ENCODE data around the gene ARFRP1. TPM values are rescaled to one million over a fixed set of nuclear protein-coding genes. Genes with fewer than 3 reads are reported as not detected.

The ARFRP1 gene
- total RNA-seq, 4 donors from 2014 or later: 25.5 to 44.3 (median 40.9) TPM

- DNase-seq (ENCODE audit: low spot score) (no peak), ATAC-seq (ENCODE audit: low FRiP score) (peak; percentile 73)
- TF ChIP-seq, protein P1, sequence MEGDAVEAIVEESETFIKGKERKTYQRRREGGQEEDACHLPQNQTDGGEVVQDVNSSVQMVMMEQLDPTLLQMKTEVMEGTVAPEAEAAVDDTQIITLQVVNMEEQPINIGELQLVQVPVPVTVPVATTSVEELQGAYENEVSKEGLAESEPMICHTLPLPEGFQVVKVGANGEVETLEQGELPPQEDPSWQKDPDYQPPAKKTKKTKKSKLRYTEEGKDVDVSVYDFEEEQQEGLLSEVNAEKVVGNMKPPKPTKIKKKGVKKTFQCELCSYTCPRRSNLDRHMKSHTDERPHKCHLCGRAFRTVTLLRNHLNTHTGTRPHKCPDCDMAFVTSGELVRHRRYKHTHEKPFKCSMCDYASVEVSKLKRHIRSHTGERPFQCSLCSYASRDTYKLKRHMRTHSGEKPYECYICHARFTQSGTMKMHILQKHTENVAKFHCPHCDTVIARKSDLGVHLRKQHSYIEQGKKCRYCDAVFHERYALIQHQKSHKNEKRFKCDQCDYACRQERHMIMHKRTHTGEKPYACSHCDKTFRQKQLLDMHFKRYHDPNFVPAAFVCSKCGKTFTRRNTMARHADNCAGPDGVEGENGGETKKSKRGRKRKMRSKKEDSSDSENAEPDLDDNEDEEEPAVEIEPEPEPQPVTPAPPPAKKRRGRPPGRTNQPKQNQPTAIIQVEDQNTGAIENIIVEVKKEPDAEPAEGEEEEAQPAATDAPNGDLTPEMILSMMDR (IDR thresholded peaks at IDR 0.05): no peak
These were observed 8.9 kb downstream of the ARFRP1 start for GRCh38 chr20:63698739-63699465.

DNA sequence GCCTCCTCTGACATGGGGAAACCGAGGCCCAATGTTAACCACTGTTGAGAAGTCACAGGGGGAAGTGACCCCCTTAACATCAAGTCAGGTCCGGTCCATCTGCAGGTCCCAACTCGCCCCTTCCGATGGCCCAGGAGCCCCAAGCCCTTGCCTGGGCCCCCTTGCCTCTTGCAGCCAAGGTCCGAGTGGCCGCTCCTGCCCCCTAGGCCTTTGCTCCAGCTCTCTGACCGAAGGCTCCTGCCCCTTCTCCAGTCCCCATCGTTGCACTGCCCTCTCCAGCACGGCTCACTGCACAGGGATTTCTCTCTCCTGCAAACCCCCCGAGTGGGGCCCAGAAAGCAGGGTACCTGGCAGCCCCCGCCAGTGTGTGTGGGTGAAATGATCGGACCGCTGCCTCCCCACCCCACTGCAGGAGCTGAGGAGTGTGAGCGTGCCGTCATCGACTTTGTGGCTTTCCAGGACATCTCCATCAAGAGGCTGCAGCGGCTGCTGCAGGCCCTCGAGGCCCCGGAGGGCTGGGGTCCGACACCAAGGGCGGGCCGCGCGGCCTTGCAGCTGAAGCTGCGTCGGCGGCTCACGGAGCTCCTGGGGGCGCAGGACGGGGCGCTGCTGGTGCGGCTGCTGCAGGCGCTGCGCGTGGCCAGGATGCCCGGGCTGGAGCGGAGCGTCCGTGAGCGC lies 9.8 kb downstream of the ARFRP1 start:
- no peak for DNase-seq (ENCODE audit: low spot score)
- ATAC-seq (ENCODE audit: low FRiP score): no peak
- TF ChIP-seq, protein P1 (IDR thresholded peaks at IDR 0.05): no peak

GRCh38 chr20:63697357-63697867 lies 10.4 kb downstream of the ARFRP1 start:
- ATAC-seq (ENCODE audit: low FRiP score): no peak
- no peak for DNase-seq (ENCODE audit: low spot score)
- TF ChIP-seq, protein P1 (IDR thresholded peaks at IDR 0.05): no peak

DNA sequence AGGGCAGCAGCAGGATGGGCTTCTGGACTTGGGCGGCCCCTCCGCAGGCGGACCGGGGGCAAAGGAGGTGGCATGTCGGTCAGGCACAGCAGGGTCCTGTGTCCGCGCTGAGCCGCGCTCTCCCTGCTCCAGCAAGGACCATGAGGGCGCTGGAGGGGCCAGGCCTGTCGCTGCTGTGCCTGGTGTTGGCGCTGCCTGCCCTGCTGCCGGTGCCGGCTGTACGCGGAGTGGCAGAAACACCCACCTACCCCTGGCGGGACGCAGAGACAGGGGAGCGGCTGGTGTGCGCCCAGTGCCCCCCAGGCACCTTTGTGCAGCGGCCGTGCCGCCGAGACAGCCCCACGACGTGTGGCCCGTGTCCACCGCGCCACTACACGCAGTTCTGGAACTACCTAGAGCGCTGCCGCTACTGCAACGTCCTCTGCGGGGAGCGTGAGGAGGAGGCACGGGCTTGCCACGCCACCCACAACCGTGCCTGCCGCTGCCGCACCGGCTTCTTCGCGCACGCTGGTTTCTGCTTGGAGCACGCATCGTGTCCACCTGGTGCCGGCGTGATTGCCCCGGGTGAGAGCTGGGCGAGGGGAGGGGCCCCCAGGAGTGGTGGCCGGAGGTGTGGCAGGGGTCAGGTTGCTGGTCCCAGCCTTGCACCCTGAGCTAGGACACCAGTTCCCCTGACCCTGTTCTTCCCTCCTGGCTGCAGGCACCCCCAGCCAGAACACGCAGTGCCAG lies 11.0 kb downstream of the ARFRP1 start, which contains the start of gene TNFRSF6B:
Gene TNFRSF6B (plus strand): TSS at position 25 of the 729 bp plus-strand sequence. CDS start 116 bp downstream, at position 141.
- TF ChIP-seq, protein P1 (IDR thresholded peaks at IDR 0.05): no peak
- ATAC-seq (ENCODE audit: low FRiP score): peak; percentile 1
- no peak for DNase-seq (ENCODE audit: low spot score)

GRCh38 chr20:63696306-63696627 lies 11.5 kb downstream of the ARFRP1 start:
- DNase-seq (ENCODE audit: low spot score) (no peak), ATAC-seq (ENCODE audit: low FRiP score) (peak; percentile 30)
- TF ChIP-seq, protein P1 (IDR thresholded peaks at IDR 0.05): no peak

GRCh38 chr20:63695424-63696305 lies 12.1 kb downstream of the ARFRP1 start:
- DNase-seq (ENCODE audit: low spot score) (no peak), ATAC-seq (ENCODE audit: low FRiP score) (no peak)
- TF ChIP-seq, protein P1 (IDR thresholded peaks at IDR 0.05): no peak
